ENCODE results near the gene IKBIP.
"Not testable (repeated sequence)": the region's sequence is repeated elsewhere in the genome, so short reads cannot be mapped to it uniquely, and the experiment has no call there.

IKBIP gene

DNA sequence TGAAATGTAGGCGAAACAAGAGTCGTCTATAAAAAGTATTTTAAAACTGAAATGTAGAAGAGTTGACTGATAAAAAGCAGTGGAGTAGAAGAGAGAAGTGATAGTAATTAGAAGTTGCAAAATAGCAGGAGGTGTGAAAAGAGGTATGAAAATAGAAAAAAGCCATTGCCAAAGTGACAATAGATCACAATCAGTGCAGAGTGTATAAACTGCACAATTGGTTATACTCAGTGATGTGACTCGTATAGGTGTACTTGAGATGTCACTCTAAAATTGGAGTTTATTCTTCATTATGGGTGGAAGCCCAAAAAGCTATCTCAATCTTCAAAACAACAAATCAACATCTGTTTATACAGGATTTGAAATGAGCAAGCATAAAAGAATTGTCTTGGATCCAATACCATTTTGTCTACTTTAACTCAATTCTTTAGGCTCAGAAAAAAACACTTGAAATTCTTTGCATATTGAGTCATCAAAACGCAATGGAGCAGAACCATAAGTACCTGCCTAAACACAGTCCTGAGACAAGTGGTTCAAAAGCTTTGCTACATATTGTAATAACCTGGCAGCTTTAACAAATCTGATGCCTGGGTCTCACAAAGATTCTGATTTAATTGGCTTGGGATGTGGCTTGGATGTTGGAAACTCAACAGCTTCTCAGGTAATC lies 8.8 kb downstream of the IKBIP start:
- DNase-seq (ENCODE audit: low read depth) = no peak

DNA sequence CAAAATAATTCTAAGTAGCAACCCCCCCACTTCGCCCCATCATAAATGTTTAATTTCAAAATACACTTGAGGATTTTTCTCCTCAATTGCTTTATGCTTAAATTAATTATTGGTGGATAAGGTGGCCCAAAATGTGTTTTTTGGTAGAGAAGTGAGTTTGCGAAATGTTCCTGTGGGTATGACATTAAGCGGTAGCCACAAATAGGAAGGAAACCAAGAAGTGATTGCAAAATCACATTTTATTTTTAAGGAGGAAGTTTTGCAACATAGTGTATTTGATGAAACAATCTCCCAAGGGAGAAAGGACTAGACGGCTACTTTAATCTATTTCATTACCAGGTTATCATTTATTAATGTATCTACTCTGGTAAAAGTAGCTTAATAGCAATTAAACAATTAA lies 25.6 kb downstream of the IKBIP start:
- peak; percentile 41 for DNase-seq (ENCODE audit: low read depth)

DNA sequence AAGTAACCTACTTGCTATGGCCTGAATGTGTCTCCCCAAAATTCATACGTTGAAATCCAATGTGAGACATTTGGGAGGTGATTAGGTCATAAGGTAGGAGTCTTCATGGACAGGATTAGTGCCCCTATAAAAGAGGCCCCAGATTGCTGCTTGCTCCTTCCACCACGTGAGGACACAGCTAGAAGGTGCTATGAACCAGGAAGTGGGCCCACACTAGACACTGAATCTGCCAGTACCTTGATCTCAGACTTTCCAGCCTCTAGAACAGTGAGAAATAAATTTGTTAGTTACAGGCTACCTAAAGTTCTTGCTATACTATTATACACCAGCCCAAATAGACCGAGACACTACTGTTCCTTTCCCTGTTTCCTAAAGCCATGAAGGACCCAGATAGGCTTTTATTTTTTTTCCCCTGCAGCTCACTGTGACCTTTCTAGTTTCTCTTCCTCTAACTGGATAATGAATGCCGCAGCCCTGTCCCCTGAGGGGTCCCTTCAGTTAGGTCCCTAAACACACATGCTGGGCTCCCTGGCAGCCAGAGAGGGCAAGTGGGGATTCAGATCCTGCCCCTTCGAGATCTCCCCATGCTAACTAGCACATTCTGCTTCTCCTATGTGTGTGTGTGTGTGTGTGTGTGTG lies 31.8 kb downstream of the IKBIP start:
- DNase-seq (ENCODE audit: low read depth) = no peak

DNA sequence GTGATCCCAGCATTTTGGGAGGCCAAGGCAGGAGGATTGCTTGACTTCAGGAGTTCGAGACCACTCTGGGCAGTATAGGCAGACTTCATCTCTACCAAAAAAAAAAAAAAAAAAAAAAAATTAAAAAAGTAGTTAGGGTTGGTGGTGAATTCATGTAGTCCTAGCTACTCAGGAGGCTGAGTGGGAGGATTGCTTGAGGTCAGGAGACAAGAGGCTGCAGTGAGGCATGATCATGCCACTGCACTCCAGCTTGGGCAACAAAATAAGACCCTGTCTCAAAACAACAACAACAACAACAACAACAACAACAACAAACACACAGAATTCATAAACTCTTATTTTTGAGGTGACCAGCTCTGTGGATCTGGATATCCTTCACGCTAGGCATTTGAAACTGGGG lies 34.0 kb downstream of the IKBIP start:
- no peak for DNase-seq (ENCODE audit: low read depth)

DNA sequence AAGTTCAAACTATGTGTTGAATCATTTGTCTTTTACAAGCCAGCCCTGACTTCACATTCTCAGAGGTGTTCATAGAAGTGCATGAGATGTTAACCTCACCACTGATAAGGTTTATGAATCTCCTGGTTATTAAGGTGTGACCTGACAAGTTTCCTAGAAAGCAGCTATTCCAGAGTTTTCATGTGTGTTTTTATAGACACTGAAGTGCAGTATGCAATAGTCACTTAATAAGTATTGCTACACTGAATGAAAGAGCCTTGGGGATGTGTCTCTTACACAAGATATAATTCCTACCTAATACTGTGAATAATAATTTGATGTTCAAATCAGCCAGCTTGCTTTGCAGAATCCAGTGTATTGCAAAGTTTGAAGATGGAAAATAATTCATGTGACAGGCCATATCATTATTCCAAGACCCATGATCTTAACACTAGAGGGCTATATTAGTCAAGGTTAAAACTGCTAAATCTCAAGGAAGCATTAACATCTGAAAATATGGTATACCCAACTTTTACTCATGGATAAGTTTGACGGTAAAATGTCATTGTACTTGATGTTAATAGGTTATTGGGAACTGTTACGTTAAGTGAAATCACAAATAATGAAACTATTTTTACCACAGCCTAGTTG lies 38.1 kb downstream of the IKBIP start:
- no peak for DNase-seq (ENCODE audit: low read depth)

DNA sequence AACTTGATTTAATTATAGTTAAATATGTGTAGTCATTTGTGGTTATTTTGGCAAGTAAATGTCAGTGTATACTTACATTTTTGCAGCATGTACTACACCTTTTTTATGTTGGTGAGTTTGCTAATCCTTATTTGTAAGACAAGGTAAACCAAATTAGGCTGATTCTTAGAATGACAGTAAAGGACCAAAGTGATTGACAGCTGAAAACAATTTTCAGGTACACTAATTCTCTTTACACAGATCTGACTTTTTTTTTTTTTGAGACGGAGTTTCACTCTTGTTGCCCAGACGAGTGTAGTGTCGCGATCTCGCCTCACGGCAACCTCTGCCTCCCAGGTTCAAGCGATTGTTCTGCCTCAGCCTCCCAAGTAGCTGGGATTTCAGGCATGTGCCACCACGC lies 42.7 kb downstream of the IKBIP start:
- no peak for DNase-seq (ENCODE audit: low read depth)

DNA sequence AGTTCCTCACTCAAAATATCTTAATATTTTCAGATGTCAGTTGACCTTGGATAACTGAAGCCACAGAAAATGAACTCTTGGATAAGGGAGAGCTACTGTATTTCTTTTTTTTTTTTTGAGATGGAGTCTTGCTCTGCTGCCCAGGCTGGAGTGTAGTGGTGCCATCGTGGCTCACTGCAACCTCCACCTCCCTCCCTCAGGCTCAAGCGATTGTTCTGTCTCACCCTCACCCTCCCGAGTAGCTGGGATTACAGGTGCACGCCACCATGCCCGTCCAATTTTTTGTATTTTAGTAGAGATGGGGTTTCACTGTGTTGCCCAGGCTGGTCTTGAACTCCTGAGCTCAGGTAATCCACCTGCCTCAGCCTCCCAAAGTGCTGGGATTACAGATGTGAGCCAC lies 47.3 kb downstream of the IKBIP start:
- DNase-seq (ENCODE audit: low read depth) = not testable (repeated sequence)

DNA sequence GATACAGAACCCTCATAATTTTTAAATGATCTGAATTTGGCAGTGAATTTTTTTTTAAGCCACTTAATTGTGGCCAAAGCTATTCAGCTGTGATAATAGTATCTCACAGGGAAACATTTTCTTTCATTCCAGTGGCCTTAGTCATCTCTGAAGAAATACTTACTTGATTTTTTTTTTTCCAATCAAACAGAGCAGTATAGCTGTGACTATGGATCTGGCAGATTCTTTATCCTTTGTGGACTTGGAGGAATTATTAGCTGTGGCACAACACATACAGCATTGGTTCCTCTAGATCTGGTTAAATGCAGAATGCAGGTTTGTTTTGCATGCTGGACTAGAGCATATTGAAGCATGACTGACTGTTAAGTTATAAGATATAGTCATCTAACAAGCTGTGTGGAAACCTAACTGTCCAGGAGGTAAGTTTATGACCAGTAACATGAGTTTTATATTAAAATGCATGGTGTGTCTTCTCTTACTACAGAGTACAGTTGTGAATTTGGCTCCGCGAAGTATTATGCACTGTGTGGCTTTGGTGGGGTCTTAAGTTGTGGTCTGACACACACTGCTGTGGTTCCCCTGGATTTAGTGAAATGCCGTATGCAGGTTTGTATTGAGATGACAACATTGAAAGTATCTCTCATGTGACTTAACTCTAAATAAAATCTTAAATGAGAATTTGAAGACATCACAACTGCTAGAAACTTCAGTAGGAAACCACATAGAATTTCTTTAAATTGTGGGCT lies 49.2 kb downstream of the IKBIP start:
- peak; percentile 31 for DNase-seq (ENCODE audit: low read depth)

DNA sequence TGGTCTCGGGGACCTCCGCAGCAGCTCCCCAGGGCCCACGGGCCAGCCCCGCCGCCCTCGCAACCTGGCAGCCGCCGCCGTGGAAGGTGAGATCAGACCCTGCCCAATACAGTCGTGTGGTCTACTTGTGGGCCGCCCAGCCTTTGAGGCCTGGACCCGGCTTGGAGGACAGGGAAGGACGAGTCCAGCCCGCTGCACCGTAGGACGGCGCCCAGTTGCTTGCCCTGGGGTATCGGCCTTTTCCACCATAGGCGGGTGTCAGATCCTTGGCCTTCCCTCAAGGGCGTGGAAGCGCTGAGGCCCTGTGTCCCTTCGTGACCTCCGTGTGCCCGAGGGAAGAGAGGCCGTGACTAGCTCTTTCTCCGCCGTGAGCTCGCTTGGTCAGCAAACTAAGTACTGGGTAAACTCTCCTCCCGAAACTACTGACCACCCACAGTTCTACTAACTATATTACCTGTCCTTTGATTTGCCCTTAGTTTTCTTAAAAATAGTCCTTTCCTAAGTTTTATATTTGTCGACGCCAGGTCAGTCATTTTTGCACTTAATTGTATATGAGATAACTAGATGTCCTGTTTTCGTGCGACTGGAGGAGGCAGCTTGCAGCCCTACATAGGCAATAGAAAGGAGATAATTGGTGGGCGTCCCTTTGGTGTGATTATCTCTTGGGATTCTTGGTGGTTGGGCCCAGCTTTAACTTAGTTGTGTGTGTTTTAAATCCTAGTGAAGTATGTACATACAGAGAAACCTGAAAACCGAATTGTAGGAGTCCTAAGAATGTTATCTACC lies 50.3 kb downstream of the IKBIP start:
- no peak for DNase-seq (ENCODE audit: low read depth)

DNA sequence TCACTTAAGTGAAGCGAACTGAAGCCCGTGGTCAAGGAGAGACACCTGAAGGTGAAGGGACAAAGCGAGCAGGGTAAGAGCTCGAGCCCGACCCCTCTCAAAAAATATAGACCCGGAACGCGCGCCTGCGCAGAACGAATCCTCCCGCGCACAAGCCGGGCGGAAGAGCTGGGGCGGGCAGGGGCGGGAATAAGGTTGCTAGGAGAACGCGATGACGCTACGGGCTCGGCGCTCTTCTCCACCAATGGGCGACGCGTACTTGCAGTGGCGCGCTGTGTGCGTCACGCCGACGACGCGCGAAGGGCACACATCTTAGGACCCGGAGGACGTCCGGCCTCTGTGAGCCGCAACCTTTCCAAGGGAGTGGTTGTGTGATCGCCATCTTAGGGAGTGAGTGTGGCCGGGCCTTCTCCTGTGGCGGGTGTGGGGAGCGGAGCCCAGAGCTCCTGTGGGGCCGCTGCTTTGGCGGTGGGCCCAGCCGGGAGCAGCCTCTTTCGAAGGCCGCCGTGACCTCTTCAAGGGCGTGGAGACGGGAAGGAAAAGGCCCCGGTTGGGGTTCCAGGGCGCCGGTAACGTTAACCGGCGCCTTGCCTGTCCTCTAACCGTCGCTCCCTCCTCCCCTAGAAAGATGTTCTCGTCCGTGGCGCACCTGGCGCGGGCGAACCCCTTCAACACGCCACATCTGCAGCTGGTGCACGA lies 51.1 kb downstream of the IKBIP start, which contains the start of gene SLC25A3:
TSS of gene SLC25A3 (plus strand) at position 336 of the 699 bp plus-strand sequence. CDS start at position 629, 293 bp downstream.
- peak; percentile 95 for DNase-seq (ENCODE audit: low read depth)

DNA sequence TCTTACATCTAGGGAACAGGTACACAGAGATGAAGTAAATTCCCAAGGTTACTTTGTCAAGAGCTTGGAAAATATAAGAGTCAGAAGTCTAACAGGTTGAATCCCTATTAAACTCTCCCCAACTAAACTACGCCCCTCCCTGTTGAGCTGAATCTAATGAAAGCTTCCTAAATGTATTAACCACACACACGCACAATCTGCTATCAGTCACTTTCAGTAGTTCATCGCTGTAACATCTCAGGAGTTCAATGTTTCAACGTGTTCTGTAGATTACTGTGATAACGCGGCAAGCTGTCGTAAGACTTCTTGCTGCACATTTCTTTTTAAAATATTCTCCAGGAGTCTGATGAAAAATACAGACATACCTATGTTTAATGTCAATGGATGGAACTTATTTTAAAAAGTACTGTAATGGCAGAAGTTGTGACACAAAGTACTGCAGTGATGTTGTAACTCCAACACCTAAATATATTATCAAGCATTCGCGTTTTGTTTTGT lies 51.7 kb downstream of the IKBIP start:
- DNase-seq (ENCODE audit: low read depth) = no peak

DNA sequence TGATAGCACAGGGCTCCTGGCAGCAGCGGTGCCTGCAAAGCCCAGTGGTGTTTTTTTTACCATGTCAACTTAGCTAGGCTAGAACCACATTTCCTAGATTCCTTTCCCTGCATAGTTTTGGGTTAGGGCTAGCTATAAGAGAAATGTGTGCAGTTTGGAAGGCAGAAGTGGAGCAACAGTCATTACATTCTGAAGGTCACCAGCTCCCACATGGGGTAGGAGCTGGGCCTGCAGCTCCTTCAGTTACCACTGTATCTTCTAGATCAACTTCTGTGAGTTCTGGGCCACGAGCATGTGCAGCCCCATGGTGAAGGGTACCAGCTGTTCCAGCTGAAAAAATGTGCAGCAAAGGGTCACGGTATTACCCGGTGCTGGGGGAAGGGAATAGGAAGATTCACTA lies 53.4 kb downstream of the IKBIP start:
- no peak for DNase-seq (ENCODE audit: low read depth)

DNA sequence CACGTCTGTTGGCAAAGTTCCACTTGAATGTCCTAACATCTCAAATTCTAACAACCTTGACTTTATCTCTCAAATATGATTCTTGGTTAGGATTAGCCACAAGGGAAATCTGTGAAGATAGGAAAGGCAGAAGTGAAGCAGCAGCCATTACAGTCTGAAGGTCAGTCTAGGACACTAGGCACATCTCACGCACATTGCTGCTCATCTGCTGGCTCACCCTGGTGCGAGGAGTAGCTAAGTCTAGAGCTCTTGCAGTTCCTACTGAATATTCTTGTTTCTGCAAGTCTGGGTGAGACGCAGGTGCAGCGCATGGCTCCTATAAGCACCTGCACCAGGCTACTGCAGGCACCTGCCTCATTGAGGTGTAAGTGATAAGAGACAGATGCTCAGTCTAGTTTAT lies 57.5 kb downstream of the IKBIP start:
- no peak for DNase-seq (ENCODE audit: low read depth)

DNA sequence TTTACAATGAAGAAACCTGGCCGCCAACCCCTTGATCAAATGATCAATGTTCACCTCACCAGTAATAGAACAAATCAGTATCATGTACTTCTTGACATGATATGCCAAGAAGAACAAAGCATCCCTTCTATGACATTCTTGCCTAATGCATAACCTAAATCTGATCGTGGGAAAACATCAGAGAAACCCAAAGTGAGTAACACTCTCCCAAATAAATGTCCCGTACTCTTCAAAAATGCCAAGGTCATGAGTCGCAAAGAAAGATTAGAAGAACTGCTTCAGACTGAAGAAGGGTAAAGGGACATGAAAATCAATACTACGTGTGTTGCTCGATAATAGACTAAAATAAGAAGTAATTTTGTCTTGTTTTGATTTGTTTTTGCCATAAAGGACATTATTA lies 62.5 kb downstream of the IKBIP start:
- DNase-seq (ENCODE audit: low read depth) = no peak

DNA sequence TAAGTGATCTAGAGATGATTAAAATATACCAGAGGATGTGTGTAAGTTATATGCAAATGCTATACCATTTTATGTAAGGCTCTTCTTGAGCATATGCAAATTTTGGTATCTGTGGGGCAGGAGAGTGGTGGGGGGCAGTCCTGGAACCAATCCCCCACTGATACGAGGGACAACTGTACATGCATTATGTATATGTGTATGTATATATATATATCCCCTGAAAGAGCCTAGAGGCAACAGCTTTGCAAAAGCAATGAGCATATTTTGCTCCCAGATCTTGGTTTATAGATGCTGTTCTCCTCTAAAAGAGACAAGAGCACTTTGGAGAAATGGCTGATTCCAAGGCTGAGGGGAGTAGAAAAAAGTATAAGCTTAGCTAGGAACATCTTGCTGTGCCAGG lies 63.5 kb downstream of the IKBIP start:
- DNase-seq (ENCODE audit: low read depth) = no peak

DNA sequence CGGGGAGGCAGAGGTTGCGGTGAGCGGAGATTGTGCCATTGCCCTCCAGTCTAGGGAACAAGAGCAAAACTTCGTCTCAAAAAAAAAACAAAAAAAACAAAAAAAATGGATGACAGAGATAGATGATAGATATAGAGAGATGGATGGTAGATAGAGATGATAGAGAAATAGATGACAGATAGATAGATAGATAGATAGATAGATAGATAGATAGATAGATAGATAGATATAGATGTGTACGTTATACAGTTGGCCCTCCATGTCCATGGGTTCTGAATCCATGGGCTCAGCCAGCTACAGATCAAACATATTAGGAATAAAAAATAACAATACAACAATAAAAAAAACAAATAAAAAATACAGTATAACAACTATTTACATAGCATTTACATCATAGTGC lies 63.9 kb downstream of the IKBIP start:
- no peak for DNase-seq (ENCODE audit: low read depth)

DNA sequence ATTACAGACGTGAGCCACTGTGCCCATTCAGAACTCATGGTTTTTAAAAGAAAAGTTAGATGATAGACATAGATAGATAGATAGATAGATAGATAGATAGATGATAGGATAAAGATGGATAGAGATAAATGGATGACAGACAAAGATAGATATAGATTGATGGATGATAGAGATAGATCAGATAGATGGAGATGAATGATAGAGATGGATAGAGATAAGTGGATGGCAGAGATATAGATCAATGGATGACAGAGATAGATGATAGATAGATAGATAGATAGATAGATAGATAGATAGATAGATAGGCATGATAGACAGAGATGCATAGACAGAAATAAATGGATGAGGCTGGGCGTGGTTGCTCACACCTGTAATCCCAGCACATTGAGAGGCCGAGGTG lies 64.8 kb downstream of the IKBIP start:
- no peak for DNase-seq (ENCODE audit: low read depth)

DNA sequence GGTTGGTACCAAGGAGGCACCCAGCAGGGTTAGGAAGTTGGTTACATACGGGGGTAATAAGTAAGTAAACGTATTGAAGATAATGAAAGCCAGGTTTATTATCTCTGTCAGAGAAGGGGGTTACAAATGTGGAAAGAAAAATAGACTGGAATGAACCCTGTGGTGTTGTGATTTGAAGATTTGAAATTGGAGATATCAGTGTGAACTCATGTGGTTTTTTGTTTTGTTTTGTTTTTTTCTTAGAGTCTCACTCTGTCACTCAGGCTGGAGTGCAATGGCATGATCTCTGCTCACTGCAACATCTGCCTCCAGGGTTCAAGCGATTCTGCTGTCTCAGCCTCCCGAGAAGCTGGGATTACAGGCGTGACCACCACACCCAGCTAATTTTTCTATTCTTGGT lies 65.2 kb downstream of the IKBIP start:
- no peak for DNase-seq (ENCODE audit: low read depth)

DNA sequence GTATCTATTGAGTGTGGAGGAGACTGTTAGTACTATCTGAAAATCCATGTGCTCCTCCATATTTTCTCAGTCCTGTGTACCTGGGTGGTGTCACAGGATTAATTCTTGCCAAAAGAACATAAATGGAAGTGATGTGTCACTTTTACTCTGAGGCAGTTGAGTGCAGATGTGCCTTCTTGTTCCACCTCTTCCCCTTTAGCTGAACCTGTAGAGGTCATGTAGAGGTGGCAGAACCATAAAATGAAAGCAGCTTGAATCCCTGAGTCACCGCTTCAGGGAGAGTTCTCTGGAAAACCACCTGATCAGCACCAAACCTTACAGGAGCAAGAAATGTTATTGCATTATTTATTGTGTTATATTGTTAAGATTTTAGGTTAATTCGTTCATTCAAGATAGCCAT lies 65.8 kb downstream of the IKBIP start:
- no peak for DNase-seq (ENCODE audit: low read depth)

DNA sequence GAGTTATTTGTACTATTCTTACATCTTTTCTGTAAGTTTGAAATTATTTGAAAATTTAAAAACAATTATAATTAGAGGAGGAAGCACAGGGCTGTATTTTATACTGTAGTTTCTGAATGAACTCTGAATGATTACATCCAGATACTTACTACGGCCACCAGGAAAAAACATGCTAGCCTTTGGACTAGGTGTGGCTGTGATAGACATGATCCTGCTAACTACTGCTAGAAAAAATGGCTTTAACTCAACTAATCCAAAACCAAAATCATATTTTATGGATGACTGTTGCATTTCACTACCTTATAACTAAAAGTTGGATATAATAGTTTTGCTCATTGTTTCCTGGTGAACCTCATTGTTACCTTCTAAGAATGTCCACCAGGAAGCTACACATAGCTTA lies 66.2 kb downstream of the IKBIP start:
- DNase-seq (ENCODE audit: low read depth) = no peak

DNA sequence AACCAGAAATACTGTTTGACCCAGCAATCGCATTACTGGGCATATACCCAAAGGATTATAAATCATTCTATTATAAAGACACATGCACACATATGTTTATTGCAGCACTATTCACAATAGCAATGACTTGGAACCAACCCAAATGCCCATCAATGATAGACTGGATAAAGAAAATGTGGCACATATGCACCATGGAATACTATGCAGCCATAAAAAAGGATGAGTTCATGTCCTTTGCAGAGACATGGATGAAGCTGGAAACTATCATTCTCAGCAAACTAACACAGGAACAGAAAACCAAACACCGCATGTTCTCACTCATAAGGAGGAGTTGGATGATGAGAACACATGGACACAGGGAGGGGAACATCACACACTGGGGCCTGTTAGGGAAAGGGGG lies 67.8 kb downstream of the IKBIP start:
- not testable (repeated sequence) for DNase-seq (ENCODE audit: low read depth)
